Liver (tissue), 3 donors: ENCODE measurements around the gene MSI2.

Experiments
- JUND ChIP-seq, 2 donors: IDR thresholded peaks; 2 replicates each; pipeline ENCODE4 v1.6.1; 2016; ENCODE audit warnings: antibody characterized with exemption in 2 of 2
- TF ChIP-seq, protein P1 (sequence below): fragments of 150-350 bp; IDR thresholded peaks from 2 replicates; pipeline ENCODE4 v1.5.1; 2017; ENCODE audit warnings: improper control_type of control experiment, low read depth, low read length; ENCODE audit not compliant: missing input control
- donor health status: healthy.
- donor health status: healthy.

DNA sequence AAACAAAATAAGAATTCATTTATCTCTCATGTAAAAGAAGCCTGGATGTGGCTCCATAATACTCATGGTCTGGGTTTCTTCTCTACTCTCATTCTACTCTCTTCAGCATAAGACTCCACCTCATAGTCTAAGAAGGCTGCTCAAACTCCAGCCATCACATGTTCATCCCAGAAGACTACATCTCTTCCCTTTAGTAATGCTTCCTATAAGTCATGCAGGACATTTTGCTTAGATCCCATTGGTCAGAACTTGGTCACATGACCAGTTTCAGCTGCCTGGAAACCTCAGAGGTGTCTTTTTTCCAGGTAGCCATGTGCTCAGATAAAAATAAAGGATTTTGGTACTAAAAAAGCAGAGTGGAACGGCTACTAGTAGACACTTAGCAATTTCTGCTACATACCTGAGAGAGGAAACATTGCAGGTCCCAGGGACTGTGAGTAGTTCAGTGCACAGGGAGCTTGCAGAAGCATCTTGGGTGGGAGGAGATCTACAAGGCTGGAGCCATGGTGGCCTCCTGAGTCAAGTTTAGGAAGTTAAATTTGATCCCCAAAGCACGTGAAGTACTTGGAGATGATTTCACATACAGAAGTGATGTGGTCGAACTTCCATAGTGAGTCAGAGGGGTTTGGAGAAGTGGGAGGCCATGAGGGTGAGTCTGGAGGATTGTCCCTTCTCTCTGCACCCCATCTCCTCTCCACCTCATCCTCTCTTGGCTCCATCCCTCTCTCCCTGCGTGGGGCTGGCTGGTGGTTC is 378.6 kb downstream of the MSI2 start:
- no peak for TF ChIP-seq JUND (IDR thresholded peaks at IDR 0.05)
- TF ChIP-seq, protein P1, sequence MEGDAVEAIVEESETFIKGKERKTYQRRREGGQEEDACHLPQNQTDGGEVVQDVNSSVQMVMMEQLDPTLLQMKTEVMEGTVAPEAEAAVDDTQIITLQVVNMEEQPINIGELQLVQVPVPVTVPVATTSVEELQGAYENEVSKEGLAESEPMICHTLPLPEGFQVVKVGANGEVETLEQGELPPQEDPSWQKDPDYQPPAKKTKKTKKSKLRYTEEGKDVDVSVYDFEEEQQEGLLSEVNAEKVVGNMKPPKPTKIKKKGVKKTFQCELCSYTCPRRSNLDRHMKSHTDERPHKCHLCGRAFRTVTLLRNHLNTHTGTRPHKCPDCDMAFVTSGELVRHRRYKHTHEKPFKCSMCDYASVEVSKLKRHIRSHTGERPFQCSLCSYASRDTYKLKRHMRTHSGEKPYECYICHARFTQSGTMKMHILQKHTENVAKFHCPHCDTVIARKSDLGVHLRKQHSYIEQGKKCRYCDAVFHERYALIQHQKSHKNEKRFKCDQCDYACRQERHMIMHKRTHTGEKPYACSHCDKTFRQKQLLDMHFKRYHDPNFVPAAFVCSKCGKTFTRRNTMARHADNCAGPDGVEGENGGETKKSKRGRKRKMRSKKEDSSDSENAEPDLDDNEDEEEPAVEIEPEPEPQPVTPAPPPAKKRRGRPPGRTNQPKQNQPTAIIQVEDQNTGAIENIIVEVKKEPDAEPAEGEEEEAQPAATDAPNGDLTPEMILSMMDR = no peak
